DMS79 (cell line): Measurements from ENCODE around the gene IFT43.

ENCODE experiments used
- DNase-seq: peaks from one replicate; lab custom pipeline; 2025; lab: John Stamatoyannopoulos, UW

Gene IFT43

GRCh38 chr14:75985618-75986438 is at the start of gene IFT43:
Gene IFT43 (plus strand): TSS chr14:75985763. CDS start chr14:75985787, 24 bp downstream.
- DNase-seq = peak; percentile 71

GRCh38 chr14:75939200-75939599 is 46.4 kb upstream of the IFT43 start:
- no peak for DNase-seq

- DNase-seq = no peak
Measured at GRCh38 chr14:75941030-75941429, 44.5 kb upstream of the IFT43 start.

GRCh38 chr14:75944607-75945241 is 40.8 kb upstream of the IFT43 start:
- no peak for DNase-seq

- no peak for DNase-seq
Measured at GRCh38 chr14:75946785-75947184, 38.8 kb upstream of the IFT43 start.

GRCh38 chr14:75952489-75952888 is 33.1 kb upstream of the IFT43 start:
- no peak for DNase-seq

- no peak for DNase-seq
Measured at GRCh38 chr14:75959031-75959430, 26.5 kb upstream of the IFT43 start.

- DNase-seq = no peak
Measured at GRCh38 chr14:75960231-75960630, 25.3 kb upstream of the IFT43 start.

GRCh38 chr14:75961662-75962061 is 23.9 kb upstream of the IFT43 start:
- DNase-seq = no peak

- DNase-seq = no peak
Measured at GRCh38 chr14:75967866-75968265, 17.7 kb upstream of the IFT43 start.

GRCh38 chr14:75968456-75968855 is 17.1 kb upstream of the IFT43 start:
- no peak for DNase-seq

GRCh38 chr14:75969126-75969525 is 16.4 kb upstream of the IFT43 start:
- no peak for DNase-seq

GRCh38 chr14:75969891-75970290 is 15.7 kb upstream of the IFT43 start:
- no peak for DNase-seq

GRCh38 chr14:75970989-75971388 is 14.6 kb upstream of the IFT43 start:
- DNase-seq = no peak

GRCh38 chr14:75971509-75971908 is 14.1 kb upstream of the IFT43 start:
- no peak for DNase-seq

- no peak for DNase-seq
Measured at GRCh38 chr14:75972801-75973421, 12.7 kb upstream of the IFT43 start.

- no peak for DNase-seq
Measured at GRCh38 chr14:75976826-75977581, 8.6 kb upstream of the IFT43 start.

- no peak for DNase-seq
Measured at GRCh38 chr14:75977582-75977943, 8.0 kb upstream of the IFT43 start.

GRCh38 chr14:75978249-75978731 is 7.3 kb upstream of the IFT43 start:
- no peak for DNase-seq

GRCh38 chr14:75979071-75979571 is 6.4 kb upstream of the IFT43 start:
- DNase-seq = no peak

GRCh38 chr14:75979648-75980565 is 5.7 kb upstream of the IFT43 start:
- no peak for DNase-seq
